ENCODE results near the gene CEP128.

The CEP128 gene

DNA sequence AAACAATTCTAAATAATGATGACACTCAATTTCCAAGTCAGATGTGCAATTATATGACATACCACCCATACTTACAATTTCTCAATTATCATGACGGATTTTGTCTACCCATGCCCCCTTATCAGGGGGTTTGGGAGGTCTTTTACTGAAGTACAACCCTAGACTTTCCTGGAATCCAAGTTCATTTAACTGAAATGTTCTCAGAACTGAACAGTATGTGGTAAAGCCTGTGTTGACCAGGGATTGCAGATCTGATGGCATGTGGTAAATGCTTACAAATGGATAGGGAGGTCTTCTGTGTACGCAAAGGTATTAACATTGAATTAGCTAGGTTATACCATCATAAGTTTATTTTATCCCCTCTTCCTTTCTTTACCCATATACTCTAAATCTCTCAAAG, 281.8 kb downstream of the CEP128 start:
- Histone ChIP-seq H4K20me1 (ENCODE audit: control insufficient read depth, insufficient read depth, low read depth, low read length) (no peaks in the 10 kb centered on the region), H3F3A (ENCODE audit: control insufficient read depth, insufficient read depth) (no peaks in the 10 kb centered on the region), H3K27me3 (ENCODE audit: control insufficient read depth, low read length) (no peaks in the 10 kb centered on the region), H3K4me2 (ENCODE audit: low read length) (no peak overlapping the region), H3K9me3 (ENCODE audit: control insufficient read depth, insufficient read depth, low read length) (no peaks in the 10 kb centered on the region), H3K4me1 (ENCODE audit: control insufficient read depth, low read length) (no peaks in the 10 kb centered on the region), H3K9me2 (replicated peaks; ENCODE audit: control insufficient read depth, low read length) (no peaks in the 10 kb centered on the region), H3K79me2 (ENCODE audit: control insufficient read depth, low read length) (no peaks in the 10 kb centered on the region), H3K4me3 (ENCODE audit: low read length) (no peak overlapping the region), H3K27ac (ENCODE audit: low read depth, low read length) (no peak overlapping the region), H3K36me3 (ENCODE audit: control insufficient read depth, low read length) (no peaks in the 10 kb centered on the region)
- TF ChIP-seq CTCF (IDR thresholded peaks at IDR 0.05; ENCODE audit: low read depth, low read length, poor library complexity, severe bottlenecking) (no peak), EZH2phosphoT487 (IDR thresholded peaks at IDR 0.05; ENCODE audit: borderline replicate concordance, low read length) (no peak)

DNA sequence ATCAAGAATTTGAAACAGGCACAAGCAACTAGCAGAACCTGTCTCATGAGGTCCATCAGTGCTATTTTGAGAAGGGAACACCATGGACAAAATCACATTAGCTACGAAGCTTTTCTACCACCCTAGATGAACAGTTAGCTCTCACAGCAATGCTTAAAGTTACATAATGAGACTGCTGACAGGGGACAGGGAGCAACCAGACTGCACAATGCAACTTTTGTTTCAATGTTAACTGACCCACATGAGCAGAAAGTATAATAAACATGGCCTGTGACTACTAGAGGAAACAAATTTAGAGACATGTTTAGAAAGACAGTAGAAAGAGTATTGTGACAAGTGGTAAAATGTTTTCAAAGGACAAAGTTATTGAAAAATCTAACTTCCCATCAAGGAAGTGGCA, 282.8 kb downstream of the CEP128 start:
- H3K27ac ChIP-seq (ENCODE audit: low read depth, low read length), result no peak overlapping the region
- no peaks in the 10 kb centered on the region for H3K4me1 ChIP-seq (ENCODE audit: control insufficient read depth, low read length)

DNA sequence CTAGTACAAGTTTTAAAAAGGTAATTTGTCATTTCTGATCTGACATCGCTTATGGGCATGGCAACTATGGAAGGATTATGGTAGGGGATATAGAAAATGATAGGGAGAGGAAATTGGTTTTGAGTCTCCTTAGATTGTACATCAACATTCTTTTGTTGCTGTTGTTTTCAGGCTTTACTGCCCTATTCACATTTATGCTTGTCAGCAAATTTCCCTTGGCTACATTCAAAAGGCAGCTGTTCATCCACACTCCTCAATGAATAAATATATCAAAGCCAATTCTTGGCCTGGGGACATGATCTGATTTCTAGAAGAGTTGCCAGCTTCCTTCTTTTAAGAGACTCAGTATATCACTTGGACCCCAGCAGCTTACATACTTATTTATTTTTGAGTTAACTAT, 283.4 kb downstream of the CEP128 start:
- H3K4me2 ChIP-seq (ENCODE audit: low read length), result no peak overlapping the region
- H3K9me3 ChIP-seq (ENCODE audit: control insufficient read depth, insufficient read depth, low read length), result no peaks in the 10 kb centered on the region
- no peaks in the 10 kb centered on the region for H3F3A ChIP-seq (ENCODE audit: control insufficient read depth, insufficient read depth)
- H3K27ac ChIP-seq (ENCODE audit: low read depth, low read length), result no peak overlapping the region
- H3K4me3 ChIP-seq (ENCODE audit: low read length), result no peak overlapping the region
- H3K9me2 ChIP-seq (replicated peaks; ENCODE audit: control insufficient read depth, low read length), result no peaks in the 10 kb centered on the region
- no peak for TF ChIP-seq EZH2phosphoT487 (IDR thresholded peaks at IDR 0.05; ENCODE audit: borderline replicate concordance, low read length)
- no peak for TF ChIP-seq CTCF (IDR thresholded peaks at IDR 0.05; ENCODE audit: low read depth, low read length, poor library complexity, severe bottlenecking)
- H3K27me3 ChIP-seq (ENCODE audit: control insufficient read depth, low read length), result no peaks in the 10 kb centered on the region
- no peaks in the 10 kb centered on the region for H3K4me1 ChIP-seq (ENCODE audit: control insufficient read depth, low read length)
- no peaks in the 10 kb centered on the region for H3K36me3 ChIP-seq (ENCODE audit: control insufficient read depth, low read length)
- no peaks in the 10 kb centered on the region for H4K20me1 ChIP-seq (ENCODE audit: control insufficient read depth, insufficient read depth, low read depth, low read length)
- no peaks in the 10 kb centered on the region for H3K79me2 ChIP-seq (ENCODE audit: control insufficient read depth, low read length)

More for the DNA sequence above, 282.8 kb downstream of the CEP128 start:
- no peaks in the 10 kb centered on the region for H3K9me3 ChIP-seq (ENCODE audit: control insufficient read depth, insufficient read depth, low read length)
- no peaks in the 10 kb centered on the region for H3K9me2 ChIP-seq (replicated peaks; ENCODE audit: control insufficient read depth, low read length)
- H3F3A ChIP-seq (ENCODE audit: control insufficient read depth, insufficient read depth), result no peaks in the 10 kb centered on the region
- H3K79me2 ChIP-seq (ENCODE audit: control insufficient read depth, low read length), result no peaks in the 10 kb centered on the region
- no peak overlapping the region for H3K4me2 ChIP-seq (ENCODE audit: low read length)
- no peaks in the 10 kb centered on the region for H3K27me3 ChIP-seq (ENCODE audit: control insufficient read depth, low read length)
- TF ChIP-seq EZH2phosphoT487 (IDR thresholded peaks at IDR 0.05; ENCODE audit: borderline replicate concordance, low read length) (no peak), CTCF (IDR thresholded peaks at IDR 0.05; ENCODE audit: low read depth, low read length, poor library complexity, severe bottlenecking) (no peak)
- no peaks in the 10 kb centered on the region for H4K20me1 ChIP-seq (ENCODE audit: control insufficient read depth, insufficient read depth, low read depth, low read length)
- H3K4me3 ChIP-seq (ENCODE audit: low read length), result no peak overlapping the region
- H3K36me3 ChIP-seq (ENCODE audit: control insufficient read depth, low read length), result no peaks in the 10 kb centered on the region

DNA sequence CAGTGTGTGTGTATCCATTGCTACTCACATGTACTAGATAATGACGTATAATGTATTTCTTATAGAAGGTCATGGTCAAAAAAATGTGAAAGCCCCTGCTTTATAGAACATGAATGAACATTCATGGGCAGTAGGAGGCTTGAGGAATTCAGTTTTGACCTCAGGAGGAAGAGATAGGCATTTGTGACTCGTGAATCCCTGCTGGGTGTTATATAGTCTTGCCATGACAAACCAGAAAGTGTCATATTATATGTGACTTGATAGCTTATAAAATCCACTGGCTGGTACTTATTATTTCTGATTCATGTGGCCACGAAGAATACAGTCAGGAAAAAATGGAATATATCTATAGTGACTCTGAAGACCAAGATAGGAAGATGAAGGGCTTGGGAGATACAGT, 287.6 kb downstream of the CEP128 start:
- Histone ChIP-seq H3K36me3 (ENCODE audit: control insufficient read depth, low read length) (no peaks in the 10 kb centered on the region), H3K27ac (ENCODE audit: low read depth, low read length) (no peak overlapping the region), H3K9me3 (ENCODE audit: control insufficient read depth, insufficient read depth, low read length) (no peaks in the 10 kb centered on the region), H3K4me3 (ENCODE audit: low read length) (no peak overlapping the region), H3K27me3 (ENCODE audit: control insufficient read depth, low read length) (no peaks in the 10 kb centered on the region), H3K79me2 (ENCODE audit: control insufficient read depth, low read length) (no peaks in the 10 kb centered on the region), H3K4me2 (ENCODE audit: low read length) (no peak overlapping the region), H4K20me1 (ENCODE audit: control insufficient read depth, insufficient read depth, low read depth, low read length) (no peaks in the 10 kb centered on the region), H3K9me2 (replicated peaks; ENCODE audit: control insufficient read depth, low read length) (no peaks in the 10 kb centered on the region), H3K4me1 (ENCODE audit: control insufficient read depth, low read length) (no peaks in the 10 kb centered on the region), H3F3A (ENCODE audit: control insufficient read depth, insufficient read depth) (no peaks in the 10 kb centered on the region)
- TF ChIP-seq CTCF (IDR thresholded peaks at IDR 0.05; ENCODE audit: low read depth, low read length, poor library complexity, severe bottlenecking) (no peak), EZH2phosphoT487 (IDR thresholded peaks at IDR 0.05; ENCODE audit: borderline replicate concordance, low read length) (no peak)
